ENCODE measurements around the gene CYP26B1.

GRCh38 chr2:72128059-72128842 is 19.4 kb downstream of the CYP26B1 start:
- TF ChIP-seq COPS2 (conservative IDR thresholded peaks at IDR 0.05) (no peak), CREM (IDR thresholded peaks at IDR 0.05; ENCODE audit: low read depth) (no peak), NFYB (IDR thresholded peaks at IDR 0.05; ENCODE audit: extremely low read depth, insufficient read length) (no peak), SMC3 (conservative IDR thresholded peaks at IDR 0.05; ENCODE audit: insufficient read depth, low read depth, low read length) (no peak), POLR2AphosphoS5 (IDR thresholded peaks at IDR 0.05; ENCODE audit: control insufficient read depth, insufficient read depth, low read depth, low read length) (no peak), FOXA1 (IDR thresholded peaks at IDR 0.05; ENCODE audit: borderline replicate concordance) (no peak), TEAD4 (IDR thresholded peaks at IDR 0.05; ENCODE audit: low read length) (no peak), TEAD4 (CRISPR knock-in tag; IDR thresholded peaks at IDR 0.05; ENCODE audit: borderline replicate concordance) (no peak), ZNF274 (IDR thresholded peaks at IDR 0.05; ENCODE audit: borderline replicate concordance, low read depth, low read length) (no peak), PATZ1 (CRISPR knock-in tag; IDR thresholded peaks at IDR 0.05; ENCODE audit: borderline replicate concordance) (no peak), CTCF (IDR thresholded peaks at IDR 0.05 in 2 of 3, conservative IDR thresholded peaks at IDR 0.05 in 1 of 3; ENCODE audit: insufficient read depth in 2 of 3, low read depth in 1 of 3, low read length in 3 of 3) (no peak), BACH1 (tag; IDR thresholded peaks at IDR 0.05) (no peak), RBM39 (optimal IDR thresholded peaks at IDR 0.05; ENCODE audit: low read depth, low read length) (no peak)
